Measurements from ENCODE around the gene CCDC7.

DNA sequence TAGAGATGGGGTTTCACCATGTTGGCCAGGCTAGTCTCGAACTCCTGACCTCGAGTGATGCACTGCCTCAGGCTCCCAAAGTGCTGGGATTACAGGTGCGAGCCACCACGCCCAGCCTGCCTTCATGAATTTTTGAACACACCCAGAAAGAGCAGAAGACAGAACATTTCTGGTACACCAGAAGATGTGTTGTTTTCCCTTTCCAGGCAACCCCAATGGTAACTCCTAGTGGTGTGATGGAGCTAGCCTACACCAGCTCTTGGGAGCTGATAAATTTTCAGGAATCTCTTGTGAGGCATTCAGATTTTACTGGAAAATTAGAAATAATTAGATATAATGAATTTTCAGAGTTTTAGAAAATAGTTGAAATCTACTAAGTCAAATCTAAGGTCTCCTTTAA, 904 bp upstream of the CCDC7 start:
- TF ChIP-seq, protein P1, sequence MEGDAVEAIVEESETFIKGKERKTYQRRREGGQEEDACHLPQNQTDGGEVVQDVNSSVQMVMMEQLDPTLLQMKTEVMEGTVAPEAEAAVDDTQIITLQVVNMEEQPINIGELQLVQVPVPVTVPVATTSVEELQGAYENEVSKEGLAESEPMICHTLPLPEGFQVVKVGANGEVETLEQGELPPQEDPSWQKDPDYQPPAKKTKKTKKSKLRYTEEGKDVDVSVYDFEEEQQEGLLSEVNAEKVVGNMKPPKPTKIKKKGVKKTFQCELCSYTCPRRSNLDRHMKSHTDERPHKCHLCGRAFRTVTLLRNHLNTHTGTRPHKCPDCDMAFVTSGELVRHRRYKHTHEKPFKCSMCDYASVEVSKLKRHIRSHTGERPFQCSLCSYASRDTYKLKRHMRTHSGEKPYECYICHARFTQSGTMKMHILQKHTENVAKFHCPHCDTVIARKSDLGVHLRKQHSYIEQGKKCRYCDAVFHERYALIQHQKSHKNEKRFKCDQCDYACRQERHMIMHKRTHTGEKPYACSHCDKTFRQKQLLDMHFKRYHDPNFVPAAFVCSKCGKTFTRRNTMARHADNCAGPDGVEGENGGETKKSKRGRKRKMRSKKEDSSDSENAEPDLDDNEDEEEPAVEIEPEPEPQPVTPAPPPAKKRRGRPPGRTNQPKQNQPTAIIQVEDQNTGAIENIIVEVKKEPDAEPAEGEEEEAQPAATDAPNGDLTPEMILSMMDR (IDR thresholded peaks at IDR 0.05): no peak
- no peak for TF ChIP-seq FOXK1 (CRISPR knock-in tag; IDR thresholded peaks at IDR 0.05)
- TF ChIP-seq, protein P2, sequence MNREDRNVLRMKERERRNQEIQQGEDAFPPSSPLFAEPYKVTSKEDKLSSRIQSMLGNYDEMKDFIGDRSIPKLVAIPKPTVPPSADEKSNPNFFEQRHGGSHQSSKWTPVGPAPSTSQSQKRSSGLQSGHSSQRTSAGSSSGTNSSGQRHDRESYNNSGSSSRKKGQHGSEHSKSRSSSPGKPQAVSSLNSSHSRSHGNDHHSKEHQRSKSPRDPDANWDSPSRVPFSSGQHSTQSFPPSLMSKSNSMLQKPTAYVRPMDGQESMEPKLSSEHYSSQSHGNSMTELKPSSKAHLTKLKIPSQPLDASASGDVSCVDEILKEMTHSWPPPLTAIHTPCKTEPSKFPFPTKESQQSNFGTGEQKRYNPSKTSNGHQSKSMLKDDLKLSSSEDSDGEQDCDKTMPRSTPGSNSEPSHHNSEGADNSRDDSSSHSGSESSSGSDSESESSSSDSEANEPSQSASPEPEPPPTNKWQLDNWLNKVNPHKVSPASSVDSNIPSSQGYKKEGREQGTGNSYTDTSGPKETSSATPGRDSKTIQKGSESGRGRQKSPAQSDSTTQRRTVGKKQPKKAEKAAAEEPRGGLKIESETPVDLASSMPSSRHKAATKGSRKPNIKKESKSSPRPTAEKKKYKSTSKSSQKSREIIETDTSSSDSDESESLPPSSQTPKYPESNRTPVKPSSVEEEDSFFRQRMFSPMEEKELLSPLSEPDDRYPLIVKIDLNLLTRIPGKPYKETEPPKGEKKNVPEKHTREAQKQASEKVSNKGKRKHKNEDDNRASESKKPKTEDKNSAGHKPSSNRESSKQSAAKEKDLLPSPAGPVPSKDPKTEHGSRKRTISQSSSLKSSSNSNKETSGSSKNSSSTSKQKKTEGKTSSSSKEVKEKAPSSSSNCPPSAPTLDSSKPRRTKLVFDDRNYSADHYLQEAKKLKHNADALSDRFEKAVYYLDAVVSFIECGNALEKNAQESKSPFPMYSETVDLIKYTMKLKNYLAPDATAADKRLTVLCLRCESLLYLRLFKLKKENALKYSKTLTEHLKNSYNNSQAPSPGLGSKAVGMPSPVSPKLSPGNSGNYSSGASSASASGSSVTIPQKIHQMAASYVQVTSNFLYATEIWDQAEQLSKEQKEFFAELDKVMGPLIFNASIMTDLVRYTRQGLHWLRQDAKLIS (CRISPR knock-in tag; IDR thresholded peaks at IDR 0.05; ENCODE audit: borderline replicate concordance): no peak
- TF ChIP-seq OVOL2 (CRISPR knock-in tag; IDR thresholded peaks at IDR 0.05; ENCODE audit: borderline replicate concordance): no peak
- TF ChIP-seq ZNF423 (CRISPR knock-in tag; IDR thresholded peaks at IDR 0.05): no peak
